GM18507 (cell line): ENCODE results near the gene ANKS1B.
"Not testable (repeated sequence)": the region's sequence is repeated elsewhere in the genome, so short reads cannot be mapped to it uniquely, and the experiment has no call there.

Source experiments
- DNase-seq: peaks from one replicate; pipeline ENCODE4 v3.0.0; 2011; ENCODE audit warnings: low read depth; ENCODE audit not compliant: insufficient read length; ENCODE audit errors: extremely low spot score
- FAIRE-seq: peaks from 2 replicates; lab custom pipeline; 2011; peaks lifted over from hg19 to GRCh38; lab: Jason Lieb, UNC

Gene ANKS1B

GRCh38 chr12:99901181-99901580 is 83.6 kb downstream of the ANKS1B start:
- no peak for FAIRE-seq

DNA sequence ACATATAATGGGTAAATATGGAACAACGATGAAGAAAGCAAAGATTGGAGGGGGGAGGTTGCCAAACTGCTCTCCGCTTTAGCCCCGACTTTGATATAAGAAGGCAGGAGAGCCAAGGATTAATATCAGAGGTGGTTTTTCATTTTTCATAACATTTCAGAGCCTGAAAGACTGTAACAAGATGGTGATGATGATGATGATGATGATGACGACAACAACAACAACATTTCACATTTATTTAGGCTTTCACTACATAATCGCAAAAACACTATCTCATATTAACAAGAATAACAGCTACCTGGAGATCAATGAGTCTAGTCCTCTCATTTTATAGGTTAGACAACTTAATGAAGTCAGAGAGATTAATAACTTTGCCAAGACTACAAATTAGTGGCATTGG is 86.1 kb downstream of the ANKS1B start:
- DNase-seq (no peak), FAIRE-seq (no peak)

More at GRCh38 chr12:99901181-99901580, 83.6 kb downstream of the ANKS1B start:
- DNase-seq: no peak

DNA sequence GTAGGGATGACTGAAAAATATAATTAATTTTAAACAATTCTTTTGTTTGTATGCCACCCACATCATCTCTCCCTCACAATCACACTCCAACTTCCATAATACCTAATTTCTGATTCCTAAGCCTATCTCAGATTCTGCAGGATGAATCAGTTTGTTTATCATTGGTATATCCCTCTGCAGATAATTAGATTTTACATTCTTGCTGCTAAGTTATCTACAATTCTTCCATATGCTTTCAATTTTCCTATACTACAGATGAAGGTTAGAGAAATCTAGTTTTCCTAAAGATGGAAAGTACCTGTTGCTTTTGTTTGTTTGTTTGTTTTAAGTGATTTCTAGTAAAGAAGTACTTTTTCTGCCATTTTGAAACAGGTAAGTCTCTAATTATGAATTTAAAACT is 105.3 kb downstream of the ANKS1B start:
- DNase-seq (no peak), FAIRE-seq (no peak)

DNA sequence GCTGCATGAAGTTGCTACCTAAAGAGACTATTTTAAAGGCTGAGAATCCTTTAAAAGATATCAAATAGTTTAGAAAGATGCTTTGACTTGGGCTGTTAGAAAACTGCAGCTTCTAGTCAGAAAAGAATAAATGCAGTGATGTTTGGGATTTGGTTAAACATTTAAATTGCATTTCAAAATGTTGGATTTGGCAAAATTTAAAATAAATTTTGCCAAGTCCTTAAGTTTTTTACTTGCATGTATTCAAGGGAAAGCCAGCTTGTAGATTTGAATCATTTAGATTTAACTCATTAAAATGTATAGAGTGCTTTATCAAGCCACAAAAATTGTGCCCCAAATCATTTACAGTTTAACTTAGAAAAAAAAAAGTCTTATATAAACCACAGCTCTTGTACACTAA is 109.7 kb downstream of the ANKS1B start:
- FAIRE-seq (no peak), DNase-seq (no peak)

DNA sequence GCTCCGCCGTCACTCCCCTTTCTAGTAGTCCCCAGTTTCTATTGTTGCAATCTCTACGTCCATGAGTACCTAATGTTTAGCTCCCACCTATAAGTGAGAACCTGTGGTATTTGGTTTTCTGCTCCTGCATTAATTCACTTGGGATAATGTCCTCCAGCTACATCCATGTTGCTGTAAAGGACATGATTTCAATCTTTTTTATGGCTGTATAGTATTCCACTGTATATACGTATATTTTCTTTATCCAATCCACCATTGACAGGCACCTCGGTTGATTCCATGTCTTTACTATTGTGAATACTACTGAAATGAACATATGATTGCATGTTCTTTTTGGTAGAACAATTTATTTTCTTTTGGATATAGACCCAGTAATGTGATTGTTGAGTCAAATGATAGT is 114.7 kb downstream of the ANKS1B start:
- FAIRE-seq: no peak

GRCh38 chr12:99861731-99862130 is 123.0 kb downstream of the ANKS1B start:
- FAIRE-seq: no peak
- no peak for DNase-seq

More for the DNA sequence above, 114.7 kb downstream of the ANKS1B start:
- DNase-seq: no peak

- FAIRE-seq (no peak), DNase-seq (no peak)
Observed at GRCh38 chr12:99859126-99859525, 125.6 kb downstream of the ANKS1B start.

- no peak for FAIRE-seq
- no peak for DNase-seq
Observed at GRCh38 chr12:99852666-99853065, 132.1 kb downstream of the ANKS1B start.

- FAIRE-seq: no peak
Observed at GRCh38 chr12:99847936-99848335, 136.8 kb downstream of the ANKS1B start.

GRCh38 chr12:99834710-99835109 is 150.0 kb downstream of the ANKS1B start:
- DNase-seq (no peak), FAIRE-seq (no peak)

More at GRCh38 chr12:99847936-99848335, 136.8 kb downstream of the ANKS1B start:
- DNase-seq: no peak

- FAIRE-seq (no peak), DNase-seq (no peak)
Observed at GRCh38 chr12:99833397-99833796, 151.3 kb downstream of the ANKS1B start.

DNA sequence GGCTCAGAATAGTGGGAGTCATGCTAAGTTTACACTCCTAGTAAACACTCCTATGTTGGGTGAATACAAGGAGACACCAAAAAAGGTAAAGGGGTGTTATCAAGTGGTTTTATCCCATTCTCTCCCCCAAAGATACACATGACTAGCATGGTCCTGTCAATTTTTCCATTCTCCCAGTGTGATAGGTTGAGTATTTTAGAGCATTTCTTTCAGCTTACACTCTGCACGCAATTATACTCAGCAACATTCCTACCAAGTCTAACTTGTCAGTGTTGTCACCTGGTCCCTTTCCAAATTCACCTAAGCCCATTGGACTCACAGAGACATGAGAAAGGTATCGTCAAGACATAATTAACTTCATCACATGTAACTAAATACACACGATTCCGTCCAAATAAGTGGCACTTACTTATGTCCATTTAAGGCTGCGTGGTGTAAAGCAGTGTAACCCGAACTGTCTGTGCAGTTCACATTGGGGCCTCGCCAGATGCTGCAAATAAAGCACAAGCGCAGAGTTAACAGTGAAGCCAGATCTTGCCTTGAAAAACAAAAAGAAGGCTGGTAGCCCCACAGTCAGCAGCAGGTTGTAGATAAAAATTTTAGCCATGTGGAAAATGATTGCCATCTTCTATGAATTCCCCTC is 159.7 kb downstream of the ANKS1B start:
- no peak for FAIRE-seq
- DNase-seq: no peak

- FAIRE-seq: no peak
Observed at GRCh38 chr12:99822273-99822672, 162.5 kb downstream of the ANKS1B start.

GRCh38 chr12:99810718-99811593 is 173.8 kb downstream of the ANKS1B start:
- no peak for DNase-seq
- FAIRE-seq: no peak

More at GRCh38 chr12:99822273-99822672, 162.5 kb downstream of the ANKS1B start:
- DNase-seq: no peak

DNA sequence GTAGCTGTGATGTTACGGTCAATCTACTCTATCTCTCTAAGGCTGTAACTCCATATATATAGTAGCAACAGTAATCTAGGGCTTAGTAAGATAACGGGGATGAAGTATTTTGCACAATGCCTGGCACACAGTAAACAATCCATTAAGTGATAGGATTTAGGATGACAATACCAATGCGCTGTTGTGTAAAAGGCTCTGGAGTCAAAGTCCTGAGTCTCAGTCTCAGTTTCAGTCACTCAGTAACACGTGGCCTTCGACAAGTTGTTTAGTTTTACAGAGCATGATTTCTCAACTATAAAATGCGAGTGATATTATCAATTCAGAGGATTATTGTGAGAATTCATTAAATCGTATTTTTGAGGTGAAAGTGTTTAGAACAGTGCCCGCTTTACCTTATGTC is 174.8 kb downstream of the ANKS1B start:
- FAIRE-seq (no peak), DNase-seq (no peak)

GRCh38 chr12:99806304-99806703 is 178.4 kb downstream of the ANKS1B start:
- FAIRE-seq: no peak
- no peak for DNase-seq

- FAIRE-seq: no peak
- no peak for DNase-seq
Observed at GRCh38 chr12:99804715-99805114, 180.0 kb downstream of the ANKS1B start.

GRCh38 chr12:99800605-99801004 is 184.1 kb downstream of the ANKS1B start:
- FAIRE-seq: no peak
- DNase-seq: no peak

DNA sequence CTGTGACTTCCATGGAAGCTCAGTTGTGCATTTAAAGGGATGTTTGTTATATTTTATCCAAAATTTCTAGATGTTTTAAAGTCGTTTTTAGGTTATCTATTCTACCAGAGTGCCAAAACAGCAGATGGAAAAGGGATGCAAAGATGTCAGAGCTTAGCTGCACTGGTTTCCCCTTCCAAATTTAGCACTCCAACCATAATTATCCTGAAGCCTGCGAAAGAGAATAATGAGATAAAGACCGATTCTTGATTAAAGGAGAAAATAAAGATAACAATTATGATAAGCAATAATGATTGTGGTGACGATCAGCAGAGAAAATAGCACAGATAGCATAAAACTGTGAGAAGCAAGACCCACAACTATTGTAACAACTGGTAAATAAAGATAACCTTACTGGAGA is 186.8 kb downstream of the ANKS1B start:
- DNase-seq, FAIRE-seq: not testable (repeated sequence)

GRCh38 chr12:99783421-99783820 is 201.3 kb downstream of the ANKS1B start:
- DNase-seq (no peak), FAIRE-seq (no peak)

DNA sequence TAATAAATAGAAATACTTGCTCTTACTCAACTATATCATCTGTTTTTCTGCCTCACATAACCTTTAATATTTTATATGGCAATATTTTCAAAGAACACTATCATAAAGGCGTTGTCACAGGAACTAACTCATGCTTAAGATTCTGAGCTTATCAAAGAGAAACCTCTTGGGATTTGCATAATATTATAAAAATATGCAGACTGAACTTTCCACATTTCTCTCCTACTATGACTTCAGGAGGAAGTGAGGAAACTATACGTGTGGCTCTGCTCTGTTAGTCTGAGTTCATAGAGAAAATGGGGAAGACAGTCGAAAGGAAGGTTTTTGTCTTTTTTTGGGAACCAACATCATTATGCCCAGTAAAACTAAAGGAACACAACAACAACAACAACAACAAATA is 212.5 kb downstream of the ANKS1B start:
- DNase-seq (no peak), FAIRE-seq (no peak)
